ENCODE measurements around the gene ENTPD8.
A peak's percentile ranks its signal among the peaks of the same experiment; 100 is the strongest.

The ENTPD8 gene

DNA sequence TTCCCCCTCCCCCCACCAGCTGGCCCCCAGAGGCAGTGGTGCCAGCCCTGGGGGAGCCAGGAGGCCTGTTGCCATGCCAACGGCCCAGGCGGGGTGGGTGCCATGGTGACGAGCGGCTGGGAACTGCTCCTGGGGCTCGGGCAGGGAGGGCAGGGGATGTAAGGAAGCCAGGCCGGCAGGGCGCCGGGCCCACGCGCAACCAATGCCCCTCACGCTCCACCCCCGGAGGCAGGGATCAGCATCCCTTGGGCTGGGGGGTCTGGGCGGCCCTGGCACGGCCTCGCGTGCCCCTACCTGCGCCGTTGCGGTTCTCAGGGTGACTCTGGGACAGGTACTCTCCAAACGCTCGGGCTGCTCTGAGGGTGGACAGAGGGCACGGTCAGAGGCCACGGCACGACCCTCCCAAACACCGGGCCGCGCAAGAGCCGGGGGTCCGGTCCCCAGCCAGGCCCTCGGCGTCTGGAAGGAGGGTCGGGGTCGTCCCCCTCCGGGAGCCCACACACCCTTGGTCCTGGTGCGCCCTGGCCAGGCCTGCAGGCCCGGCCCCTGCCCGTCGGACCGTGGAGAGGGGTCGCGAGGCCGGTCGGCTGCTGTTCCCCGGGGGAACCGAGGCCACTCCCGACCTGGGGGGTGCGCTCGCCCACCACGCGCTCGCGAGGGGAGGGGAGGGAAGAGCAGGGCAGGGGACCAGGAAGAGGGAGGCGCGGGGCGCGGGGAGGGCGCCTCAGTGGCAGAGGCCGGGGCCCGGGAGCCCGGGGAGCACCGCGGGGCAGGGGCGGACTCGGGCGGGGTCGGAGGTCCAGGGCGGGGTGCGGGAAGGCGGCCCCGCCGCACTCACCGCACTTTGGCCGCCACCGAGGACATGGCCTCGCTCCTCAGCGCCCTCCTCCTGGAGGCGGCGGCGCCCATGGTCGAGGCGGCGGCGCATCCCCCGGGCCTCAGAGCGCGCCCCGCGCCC is 17.3 kb upstream of the ENTPD8 start:
- peak overlapping the region; percentile 69 for H3K4me3 ChIP-seq (ENCODE audit: low read depth, low read length)
- TF ChIP-seq, protein P1, sequence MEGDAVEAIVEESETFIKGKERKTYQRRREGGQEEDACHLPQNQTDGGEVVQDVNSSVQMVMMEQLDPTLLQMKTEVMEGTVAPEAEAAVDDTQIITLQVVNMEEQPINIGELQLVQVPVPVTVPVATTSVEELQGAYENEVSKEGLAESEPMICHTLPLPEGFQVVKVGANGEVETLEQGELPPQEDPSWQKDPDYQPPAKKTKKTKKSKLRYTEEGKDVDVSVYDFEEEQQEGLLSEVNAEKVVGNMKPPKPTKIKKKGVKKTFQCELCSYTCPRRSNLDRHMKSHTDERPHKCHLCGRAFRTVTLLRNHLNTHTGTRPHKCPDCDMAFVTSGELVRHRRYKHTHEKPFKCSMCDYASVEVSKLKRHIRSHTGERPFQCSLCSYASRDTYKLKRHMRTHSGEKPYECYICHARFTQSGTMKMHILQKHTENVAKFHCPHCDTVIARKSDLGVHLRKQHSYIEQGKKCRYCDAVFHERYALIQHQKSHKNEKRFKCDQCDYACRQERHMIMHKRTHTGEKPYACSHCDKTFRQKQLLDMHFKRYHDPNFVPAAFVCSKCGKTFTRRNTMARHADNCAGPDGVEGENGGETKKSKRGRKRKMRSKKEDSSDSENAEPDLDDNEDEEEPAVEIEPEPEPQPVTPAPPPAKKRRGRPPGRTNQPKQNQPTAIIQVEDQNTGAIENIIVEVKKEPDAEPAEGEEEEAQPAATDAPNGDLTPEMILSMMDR (IDR thresholded peaks at IDR 0.05; ENCODE audit: control insufficient read depth, extremely low read depth, insufficient read depth) = no peak
- no peak for DNase-seq (ENCODE audit: low read depth)

DNA sequence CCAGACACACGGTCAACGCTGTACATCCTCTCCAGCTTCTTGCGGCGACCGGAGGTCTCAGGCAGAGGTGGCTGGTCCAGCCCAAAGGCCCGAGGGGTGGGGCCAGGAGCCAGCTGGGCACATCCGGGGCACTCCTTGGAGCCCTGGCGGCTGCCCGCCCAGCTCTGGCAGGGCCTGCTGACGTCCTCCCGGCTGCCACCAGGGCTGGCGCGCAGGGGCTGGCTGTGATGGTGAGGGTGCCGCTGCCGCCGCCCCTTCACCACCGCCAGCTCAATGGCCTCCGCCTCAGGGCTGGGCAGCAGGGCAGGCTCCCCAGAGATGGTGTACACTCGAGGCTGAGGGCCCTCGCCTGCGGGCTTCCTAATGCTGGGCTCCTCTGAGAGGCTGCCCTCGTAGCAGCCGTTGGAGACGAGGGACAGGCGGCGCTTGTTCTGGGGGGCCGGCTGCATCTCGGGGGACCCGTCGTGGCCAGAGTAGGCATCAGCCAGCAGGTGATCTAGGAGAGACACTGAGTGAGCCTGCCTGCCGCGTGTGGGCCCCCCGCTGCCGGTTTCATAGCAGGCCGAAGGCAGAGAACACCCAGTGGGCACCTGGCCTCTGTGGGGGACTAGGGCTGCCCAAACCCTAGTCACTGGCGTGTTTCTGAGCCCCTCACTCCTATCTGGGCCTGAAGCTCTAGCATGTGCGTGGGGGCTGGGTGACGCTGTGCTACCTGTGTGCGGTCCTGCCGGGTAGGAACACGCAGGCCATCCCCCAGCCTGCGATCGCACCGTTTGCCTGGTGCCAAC is 16.4 kb upstream of the ENTPD8 start:
- H3K4me3 ChIP-seq (ENCODE audit: low read depth, low read length) = peak overlapping the region; percentile 69
- DNase-seq (ENCODE audit: low read depth) = no peak
- TF ChIP-seq, protein P1 (IDR thresholded peaks at IDR 0.05; ENCODE audit: control insufficient read depth, extremely low read depth, insufficient read depth) = no peak

DNA sequence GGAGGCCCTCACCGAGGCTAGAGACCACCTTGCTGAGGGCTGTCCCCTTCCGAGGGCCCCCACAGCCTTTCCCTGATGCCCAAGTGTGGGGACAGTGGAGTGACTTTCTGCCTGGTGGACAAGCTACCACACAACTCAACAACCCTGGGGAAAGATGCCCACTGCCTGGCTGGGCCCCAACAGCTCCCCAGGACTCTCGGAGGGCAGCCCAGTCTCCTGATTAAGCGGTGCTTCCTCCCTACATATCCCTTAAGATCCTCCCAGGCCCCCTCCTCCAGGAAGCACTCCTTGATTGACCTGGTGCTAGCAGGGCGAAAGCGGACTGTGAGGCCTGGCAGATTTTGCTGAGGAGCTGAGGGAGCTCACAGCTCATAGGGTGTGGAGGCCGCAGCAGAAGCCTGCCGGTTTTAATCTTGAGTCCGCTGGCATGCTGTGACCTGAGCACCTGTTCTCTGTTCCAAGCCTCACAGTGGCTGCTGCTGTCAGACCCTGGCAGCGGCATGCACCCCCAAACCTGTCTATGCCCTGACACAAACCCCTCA is 15.8 kb upstream of the ENTPD8 start:
- DNase-seq (ENCODE audit: low read depth) = no peak
- H3K4me3 ChIP-seq (ENCODE audit: low read depth, low read length) = no peak overlapping the region
- TF ChIP-seq, protein P1 (IDR thresholded peaks at IDR 0.05; ENCODE audit: control insufficient read depth, extremely low read depth, insufficient read depth) = no peak

DNA sequence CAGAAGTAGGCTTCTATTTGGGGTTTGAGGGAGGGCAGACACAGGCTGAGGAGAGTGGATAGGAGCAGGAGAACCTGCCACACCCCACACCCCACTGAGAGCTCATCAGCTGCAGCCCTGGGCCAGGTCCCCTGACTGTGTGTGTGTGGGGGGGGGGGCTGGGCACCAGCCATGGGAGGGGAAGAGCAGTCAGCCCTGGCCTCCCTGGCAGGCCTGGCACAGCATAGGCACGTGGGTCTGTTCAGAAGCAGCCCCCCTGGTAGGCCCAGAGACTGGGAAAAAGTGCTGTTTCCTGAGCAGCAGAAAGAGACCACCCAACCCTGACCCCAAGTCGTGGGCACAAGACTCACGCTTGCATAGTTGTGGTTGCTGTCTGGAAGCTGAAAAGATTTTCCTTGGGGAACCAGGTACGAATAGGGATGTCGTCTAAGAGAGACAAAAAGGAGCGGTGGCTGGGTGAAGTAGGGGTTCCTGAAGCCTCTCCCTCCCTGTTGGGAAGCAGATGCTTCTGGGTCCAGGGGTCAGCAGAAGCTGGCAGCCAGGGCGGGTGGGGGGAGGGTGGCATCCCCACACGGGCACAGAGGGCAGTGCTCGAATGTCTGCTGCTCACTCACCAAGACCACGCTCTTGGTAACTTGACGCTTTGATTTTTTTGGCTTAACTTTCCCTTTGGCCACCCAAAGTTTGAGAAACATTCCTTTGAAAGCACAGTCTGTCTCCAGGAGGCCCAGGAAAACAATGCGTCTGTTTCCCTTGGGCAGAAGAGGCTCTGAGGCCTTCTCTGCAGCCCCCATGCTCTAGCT is 15.1 kb upstream of the ENTPD8 start:
- DNase-seq (ENCODE audit: low read depth) = no peak
- TF ChIP-seq, protein P1 (IDR thresholded peaks at IDR 0.05; ENCODE audit: control insufficient read depth, extremely low read depth, insufficient read depth) = no peak

DNA sequence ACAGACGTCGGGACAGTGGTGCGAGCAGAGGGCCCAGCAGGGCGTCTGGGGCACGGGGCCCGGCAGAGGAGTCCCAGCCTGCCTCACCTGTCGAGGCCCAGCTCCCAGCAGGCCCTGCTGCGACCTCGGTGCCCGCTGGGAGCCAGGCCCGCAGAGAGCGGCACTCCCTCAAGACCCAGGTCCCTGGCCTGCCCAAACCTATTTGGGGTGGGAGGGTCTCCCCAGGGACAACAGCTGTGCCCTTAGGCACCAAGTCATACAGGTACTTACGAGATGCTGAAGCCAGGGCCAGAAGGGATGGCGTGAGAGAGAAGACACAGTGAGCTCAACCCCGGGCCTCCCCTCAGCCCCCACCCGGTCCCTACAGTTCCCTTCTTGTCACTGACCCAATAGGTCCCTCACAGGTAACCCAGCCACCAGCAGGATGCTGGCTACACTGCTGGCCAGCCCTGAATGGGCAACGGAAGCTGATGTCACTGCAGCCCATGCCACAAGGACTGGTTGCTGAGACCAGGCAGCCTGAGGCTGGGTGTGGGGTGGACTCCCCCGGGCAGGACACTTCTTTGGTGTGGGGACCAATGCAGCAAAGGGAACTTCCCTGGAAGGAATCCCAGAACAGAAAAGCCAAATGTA is 14.3 kb upstream of the ENTPD8 start:
- H3K4me3 ChIP-seq (ENCODE audit: low read depth, low read length) = no peak overlapping the region
- DNase-seq (ENCODE audit: low read depth) = no peak
- TF ChIP-seq, protein P1 (IDR thresholded peaks at IDR 0.05; ENCODE audit: control insufficient read depth, extremely low read depth, insufficient read depth) = no peak

More for the DNA sequence above, 15.1 kb upstream of the ENTPD8 start:
- no peak overlapping the region for H3K4me3 ChIP-seq (ENCODE audit: low read depth, low read length)
